Adrenal gland (tissue), 12 donors: Measurements from ENCODE around the gene APBB2. TPM values are rescaled to one million over a fixed set of nuclear protein-coding genes. Genes with fewer than 3 reads are reported as not detected.

Experiments used
- DNase-seq, 7 donors: peaks; one replicate each; pipeline ENCODE4 v3.0.0-alpha.2; 2019 to 2020
- H3K27ac ChIP-seq, 5 donors: fragments of 200-600 bp; sonication (generic) in 4 of 5; 1 replicate in 3 of 5; 2 replicates in 2 of 5; pipeline versions ENCODE4 v1.5.1 to v1.8.0; 2016 to 2020; ENCODE audit warnings: mild to moderate bottlenecking in 1 of 5
- H3K27me3 ChIP-seq: fragments of 200-600 bp; 2 replicates; pipeline ENCODE4 v1.8.0; 2021
- H3K36me3 ChIP-seq, 2 donors: fragments of 200-600 bp; replicated peaks in 1 of 2; 1 replicate in 1 of 2; 2 replicates in 1 of 2; pipeline versions ENCODE4 v1.5.1 to v1.8.0; 2018 to 2022
- H3K4me1 ChIP-seq, 2 donors: fragments of 200-600 bp; replicated peaks in 1 of 2; 1 replicate in 1 of 2; 2 replicates in 1 of 2; pipeline versions ENCODE4 v1.5.1 to v1.8.0; 2018 to 2021
- H3K4me3 ChIP-seq, 4 donors: fragments of 200-600 bp; sonication (generic) in 3 of 4; one replicate each; pipeline ENCODE4 v1.5.1; 2016 to 2018
- H3K9me3 ChIP-seq, 3 donors: fragments of 200-600 bp; sonication (generic) in 1 of 3; replicated peaks in 1 of 3; 1 replicate in 2 of 3; 2 replicates in 1 of 3; pipeline versions ENCODE4 v1.5.1 to v1.8.0; 2016 to 2021
- POLR2A ChIP-seq, 2 donors: fragments of 450-650 bp; IDR thresholded peaks; one replicate each; pipeline ENCODE4 v1.6.1; 2017; ENCODE audit warnings: antibody characterized with exemption in 2 of 2, mild to moderate bottlenecking in 2 of 2, moderate library complexity in 1 of 2
- WGBS, 4 donors: extraction: QIAGEN DNeasy Blood & Tissue Kit in 2 of 4; methylation state at CpG; one replicate each; pipeline versions ENCODE4 v1.1.5 to v1.1.7; 2013 to 2017; 5-methylcytosine and 5-hydroxymethylcytosine counted together
- intact Hi-C, 2 donors: fragments of 100-400 bp; cut with DNase I; formaldehyde crosslinking; loops; one replicate each; pipeline versions ENCODE4 v1.14.1 to v1.15.0; 2022 to 2023
- polyA plus RNA-seq, 3 donors: library from polyadenylated mRNA; stranded (reverse); fragments of 200-250 nt in 2 of 3; fragments of 350-450 nt in 1 of 3; fragmentation: Illumina TruSeq in 1 of 3; extraction: RNeasy Lipid Tissue Mini Kit (QIAGEN cat#74804) in 1 of 3; gene quantifications; one replicate each; pipeline ENCODE4 v1.2.3, GENCODE V29; 2013 to 2014
- total RNA-seq, 9 donors: library from RNA; depleted of rRNA in 4 of 9; stranded (reverse); fragments of >200 nt in 4 of 9; fragments of 120-200 nt in 1 of 9; fragmentation: NEBNext Ultra II Directional in 1 of 9; extraction: Animal tissue kit (Norgen Biotek cat#: 25700) in 1 of 9; gene quantifications; one replicate each; pipeline versions ENCODE4 v1.1.0 to v1.2.4, GENCODE V29; 2013 to 2023
- TF ChIP-seq, protein P1 (sequence below), 6 experiments: fragments of 450-650 bp in 4 of 6; fragments of 200-600 bp in 2 of 6; sonication (generic) in 1 of 6; IDR thresholded peaks; 1 replicate in 5 of 6; 2 replicates in 1 of 6; pipeline versions ENCODE4 v1.5.1 to v1.8.0; 2016 to 2021; ENCODE audit warnings: antibody characterized with exemption in 6 of 6, mild to moderate bottlenecking in 2 of 6, moderate library complexity in 1 of 6
- donor health status: healthy with polysubstance abuse.
- donor health status: Bipolar disorder and iron deficiency.
- donor health status: DM: yes; HTN: yes; CAD: no.
- donor health status: DM: no; HTN: no; CAD: no.
- donor health status: DM: no; HTN: no; CAD: no.
- donor health status: DM: yes; HTN: yes; CAD: no.

APBB2 gene
- total and polyA plus RNA-seq, 12 donors: 12.4 to 135 (median 39.7) TPM

DNA sequence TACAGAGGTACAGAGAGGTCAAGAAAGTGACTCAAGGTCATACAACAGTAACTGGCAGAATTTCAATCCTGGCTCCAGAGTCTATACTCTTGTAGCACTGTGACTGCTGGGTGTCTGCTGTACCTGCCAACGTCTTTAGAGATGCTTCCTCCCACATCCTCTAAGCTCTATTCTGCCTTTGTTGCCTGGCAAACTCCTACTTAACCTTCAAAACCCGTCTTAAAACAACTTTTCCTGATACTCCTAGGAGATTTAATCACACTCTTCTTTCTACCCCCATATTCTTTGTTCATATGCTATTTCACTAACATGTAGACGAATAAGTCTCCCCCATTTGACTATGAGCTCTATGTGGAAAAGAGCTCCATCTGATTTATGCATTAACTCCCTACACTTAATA is 16.8 kb downstream of the APBB2 start:
- H3K4me1 ChIP-seq: peaks cover 0 to 2% of the 10 kb centered on the region in 2 donors
- no peak overlapping the region for H3K27ac ChIP-seq
- H3K9me3 ChIP-seq: no peaks in the 10 kb centered on the region
- WGBS, 4 donors: 71 to 84% (median 82%) methylated on average over 3 of the region's 3 CpGs
- no peaks in the 10 kb centered on the region for H3K36me3 ChIP-seq
- no peaks in the 10 kb centered on the region for H3K27me3 ChIP-seq
- DNase-seq: no peak
- intact Hi-C loops: loop anchor here in 1 of 2 donors (10.0 kb wide), 1 partner anchor 53 kb away; no protein-coding TSS in a partner anchor
- no peak for TF ChIP-seq POLR2A (IDR thresholded peaks at IDR 0.05)
- TF ChIP-seq, protein P1, sequence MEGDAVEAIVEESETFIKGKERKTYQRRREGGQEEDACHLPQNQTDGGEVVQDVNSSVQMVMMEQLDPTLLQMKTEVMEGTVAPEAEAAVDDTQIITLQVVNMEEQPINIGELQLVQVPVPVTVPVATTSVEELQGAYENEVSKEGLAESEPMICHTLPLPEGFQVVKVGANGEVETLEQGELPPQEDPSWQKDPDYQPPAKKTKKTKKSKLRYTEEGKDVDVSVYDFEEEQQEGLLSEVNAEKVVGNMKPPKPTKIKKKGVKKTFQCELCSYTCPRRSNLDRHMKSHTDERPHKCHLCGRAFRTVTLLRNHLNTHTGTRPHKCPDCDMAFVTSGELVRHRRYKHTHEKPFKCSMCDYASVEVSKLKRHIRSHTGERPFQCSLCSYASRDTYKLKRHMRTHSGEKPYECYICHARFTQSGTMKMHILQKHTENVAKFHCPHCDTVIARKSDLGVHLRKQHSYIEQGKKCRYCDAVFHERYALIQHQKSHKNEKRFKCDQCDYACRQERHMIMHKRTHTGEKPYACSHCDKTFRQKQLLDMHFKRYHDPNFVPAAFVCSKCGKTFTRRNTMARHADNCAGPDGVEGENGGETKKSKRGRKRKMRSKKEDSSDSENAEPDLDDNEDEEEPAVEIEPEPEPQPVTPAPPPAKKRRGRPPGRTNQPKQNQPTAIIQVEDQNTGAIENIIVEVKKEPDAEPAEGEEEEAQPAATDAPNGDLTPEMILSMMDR (IDR thresholded peaks at IDR 0.05): no peak
- no peak overlapping the region for H3K4me3 ChIP-seq

GRCh38 chr4:41196633-41197332 is 17.6 kb downstream of the APBB2 start:
- intact Hi-C loops: loop anchor here in 1 of 2 donors (10.0 kb wide), 1 partner anchor 52 kb away; no protein-coding TSS in a partner anchor
- no peaks in the 10 kb centered on the region for H3K4me1 ChIP-seq
- TF ChIP-seq, protein P1 (IDR thresholded peaks at IDR 0.05): no peak
- TF ChIP-seq POLR2A (IDR thresholded peaks at IDR 0.05): no peak
- WGBS, 4 donors: 81 to 87% (median 82%) methylated on average over 6 of the region's 6 CpGs
- no peak overlapping the region for H3K4me3 ChIP-seq
- no peak overlapping the region for H3K27ac ChIP-seq
- DNase-seq: no peak
- H3K9me3 ChIP-seq: no peaks in the 10 kb centered on the region
- H3K27me3 ChIP-seq: no peaks in the 10 kb centered on the region
- H3K36me3 ChIP-seq: no peaks in the 10 kb centered on the region

GRCh38 chr4:41192136-41192535 is 22.2 kb downstream of the APBB2 start:
- Histone ChIP-seq H3K36me3 (no peaks in the 10 kb centered on the region), H3K27me3 (no peaks in the 10 kb centered on the region), H3K4me3 (no peak overlapping the region), H3K27ac (no peak overlapping the region), H3K4me1 (peaks cover 0 to 7% of the 10 kb centered on the region in 2 donors), H3K9me3 (no peaks in the 10 kb centered on the region)
- DNase-seq: no peak
- intact Hi-C loops: loop anchor here in 1 of 2 donors (10.0 kb wide), 1 partner anchor 47 kb away; no protein-coding TSS in a partner anchor
- WGBS, 4 donors: 90 to 94% (median 94%) methylated on average over 3 of the region's 3 CpGs
- TF ChIP-seq POLR2A (IDR thresholded peaks at IDR 0.05): no peak
- TF ChIP-seq, protein P1 (IDR thresholded peaks at IDR 0.05): no peak

- Histone ChIP-seq H3K9me3 (no peaks in the 10 kb centered on the region), H3K4me1 (peaks cover 0 to 29% of the 10 kb centered on the region in 2 donors), H3K27ac (no peak overlapping the region), H3K4me3 (no peak overlapping the region), H3K27me3 (no peaks in the 10 kb centered on the region), H3K36me3 (no peaks in the 10 kb centered on the region)
- intact Hi-C loops: loop anchor here in 1 of 2 donors (10.0 kb wide), 1 partner anchor 45 kb away; no protein-coding TSS in a partner anchor
- TF ChIP-seq POLR2A (IDR thresholded peaks at IDR 0.05): no peak
- TF ChIP-seq, protein P1 (IDR thresholded peaks at IDR 0.05): no peak
- 76 to 91% (median 88%) methylated on average over 2 of the region's 2 CpGs for WGBS, 4 donors
- DNase-seq: no peak
These were observed 24.7 kb downstream of the APBB2 start for GRCh38 chr4:41189666-41190065.
